ENCODE data around the gene ZFC3H1.

The ZFC3H1 gene

DNA sequence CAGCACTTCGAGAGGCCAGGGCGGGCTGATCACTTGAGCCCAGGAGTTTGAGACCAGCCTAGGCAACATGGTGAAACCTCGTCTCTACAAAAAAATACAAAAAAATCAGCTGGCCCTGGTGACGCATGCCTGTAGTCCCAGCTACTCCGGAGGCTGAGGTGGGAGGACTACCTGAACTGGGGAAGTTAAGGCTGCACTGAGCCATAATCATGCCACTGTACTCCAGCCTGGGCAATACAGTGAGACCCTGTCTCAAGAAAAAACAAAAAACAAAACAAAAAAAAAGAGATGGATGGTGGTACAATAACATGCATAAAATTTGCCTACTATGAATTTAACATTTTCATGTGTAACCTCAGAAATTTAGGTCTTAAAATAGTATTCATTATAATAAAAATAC is 2.6 kb upstream of the ZFC3H1 start:
- peak overlapping the region; percentile 100 for H3K27ac Mint-ChIP-seq (ENCODE audit: low read depth)
- no peaks in the 10 kb centered on the region for H3K9me3 Mint-ChIP-seq
- no peak for DNase-seq (ENCODE audit: low spot score in 2 of 2)
- no peak for ATAC-seq (replicated peaks; ENCODE audit: extremely low read depth, poor library complexity, severe bottlenecking)
- no peaks in the 10 kb centered on the region for H3K27me3 Mint-ChIP-seq
- peaks cover 43% of the 10 kb centered on the region for H3K4me1 Mint-ChIP-seq
- H3K4me3 Mint-ChIP-seq = no peak overlapping the region
- peaks cover 28% of the 10 kb centered on the region for H3K36me3 Mint-ChIP-seq (ENCODE audit: insufficient read depth)

DNA sequence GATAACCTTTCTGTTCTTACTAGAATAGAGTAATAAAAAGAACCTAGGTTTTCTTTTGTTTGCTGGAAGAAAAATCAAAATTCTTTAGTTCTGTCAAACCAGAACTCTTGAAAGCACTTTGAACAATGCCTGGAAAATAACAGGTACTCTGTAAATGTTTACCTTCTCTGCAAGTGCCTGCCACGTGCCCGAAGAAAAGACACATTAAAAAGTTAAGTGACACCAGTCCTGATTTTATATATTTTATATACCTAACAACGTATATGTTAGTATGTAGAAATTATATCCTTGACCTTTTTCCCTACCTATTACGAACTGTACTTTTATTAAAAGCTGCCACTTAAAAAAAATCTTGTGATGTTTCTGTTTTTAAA is 1.4 kb upstream of the ZFC3H1 start:
- Mint-ChIP-seq H3K27ac (ENCODE audit: low read depth) (peak overlapping the region; percentile 100), H3K27me3 (no peaks in the 10 kb centered on the region), H3K36me3 (ENCODE audit: insufficient read depth) (peaks cover 28% of the 10 kb centered on the region), H3K4me3 (peak overlapping the region; percentile 100), H3K4me1 (peaks cover 43% of the 10 kb centered on the region), H3K9me3 (no peaks in the 10 kb centered on the region)
- no peak for ATAC-seq (replicated peaks; ENCODE audit: extremely low read depth, poor library complexity, severe bottlenecking)
- DNase-seq (ENCODE audit: low spot score in 2 of 2) = no peak

DNA sequence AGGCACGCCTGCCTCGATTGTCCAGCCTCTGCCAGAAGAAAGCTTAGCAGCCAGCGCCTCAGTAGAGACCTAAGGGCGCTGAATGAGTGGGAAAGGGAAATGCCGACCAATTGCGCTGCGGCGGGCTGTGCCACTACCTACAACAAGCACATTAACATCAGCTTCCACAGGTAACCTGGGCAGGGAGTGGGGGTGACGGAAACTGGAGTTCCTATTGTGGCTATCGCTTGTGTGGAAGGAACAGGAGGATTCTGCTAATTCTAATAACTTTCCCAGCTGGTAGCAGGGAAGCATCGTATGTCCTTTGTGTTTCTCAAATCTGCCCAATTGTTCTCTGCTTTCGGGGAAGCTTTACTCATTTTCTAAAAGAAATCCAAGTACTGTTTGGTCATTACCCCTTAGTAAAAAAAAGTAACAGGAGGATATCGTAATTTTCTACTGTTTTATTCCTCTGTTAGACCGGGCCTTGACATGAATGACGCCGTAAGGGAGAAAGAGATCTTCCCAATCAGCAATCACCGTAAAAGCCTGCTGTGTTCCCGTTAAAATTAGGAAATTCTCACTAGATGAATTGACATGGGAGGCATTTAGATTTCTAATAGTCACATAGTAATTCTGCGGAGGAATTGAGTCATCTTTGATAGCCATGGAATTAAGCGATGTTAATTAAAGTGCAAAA is 902 bp upstream of the ZFC3H1 start:
- no peaks in the 10 kb centered on the region for H3K27me3 Mint-ChIP-seq
- peaks cover 31% of the 10 kb centered on the region for H3K36me3 Mint-ChIP-seq (ENCODE audit: insufficient read depth)
- H3K4me3 Mint-ChIP-seq = peak overlapping the region; percentile 100
- peak; percentile 12 for ATAC-seq (replicated peaks; ENCODE audit: extremely low read depth, poor library complexity, severe bottlenecking)
- peak overlapping the region; percentile 100 for H3K27ac Mint-ChIP-seq (ENCODE audit: low read depth)
- peaks cover 43% of the 10 kb centered on the region for H3K4me1 Mint-ChIP-seq
- H3K9me3 Mint-ChIP-seq = no peaks in the 10 kb centered on the region
- no peak for DNase-seq (ENCODE audit: low spot score in 2 of 2)

DNA sequence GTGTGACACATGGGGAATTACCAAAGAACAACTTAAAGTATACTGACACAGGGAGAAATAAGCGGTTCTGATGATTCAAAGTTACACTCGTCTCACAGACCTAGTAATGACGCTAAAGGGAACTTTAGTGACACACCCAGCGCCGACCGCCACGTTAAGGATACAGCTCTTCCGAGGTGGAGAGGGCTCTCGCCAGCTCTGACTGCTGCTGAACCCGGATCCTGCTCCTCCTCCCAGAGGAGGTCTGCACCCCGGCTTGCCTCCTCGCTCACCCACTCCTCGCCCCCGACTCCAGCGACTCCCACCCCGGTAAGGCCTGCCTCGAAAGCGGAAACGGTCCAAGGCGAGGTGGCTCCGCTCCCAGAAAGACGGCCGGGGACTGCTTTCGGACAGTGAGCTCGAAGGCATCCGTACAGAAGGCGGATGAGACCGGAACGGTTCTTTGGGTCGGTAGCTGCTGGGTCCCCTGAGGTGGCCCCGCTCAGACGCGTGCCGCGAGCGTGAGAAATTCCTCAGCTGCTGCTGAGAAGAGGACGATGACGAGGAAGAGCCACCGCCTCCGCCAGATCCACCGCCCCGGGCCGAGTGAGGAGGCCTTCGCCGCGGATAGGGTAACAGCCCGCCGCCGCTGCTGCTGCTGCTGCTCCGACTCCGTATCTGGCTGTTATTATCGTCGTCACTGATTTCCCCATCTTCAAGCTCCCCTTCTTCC is 643 bp downstream of the ZFC3H1 start:
- Mint-ChIP-seq H3K27me3 (no peaks in the 10 kb centered on the region), H3K4me3 (peak overlapping the region; percentile 100), H3K9me3 (no peaks in the 10 kb centered on the region), H3K36me3 (ENCODE audit: insufficient read depth) (peaks cover 47% of the 10 kb centered on the region), H3K27ac (ENCODE audit: low read depth) (peak overlapping the region; percentile 100), H3K4me1 (peaks cover 53% of the 10 kb centered on the region)
- peak; percentile 57 for ATAC-seq (replicated peaks; ENCODE audit: extremely low read depth, poor library complexity, severe bottlenecking)
- peak; percentile 57 to 68 for DNase-seq (ENCODE audit: low spot score in 2 of 2)

DNA sequence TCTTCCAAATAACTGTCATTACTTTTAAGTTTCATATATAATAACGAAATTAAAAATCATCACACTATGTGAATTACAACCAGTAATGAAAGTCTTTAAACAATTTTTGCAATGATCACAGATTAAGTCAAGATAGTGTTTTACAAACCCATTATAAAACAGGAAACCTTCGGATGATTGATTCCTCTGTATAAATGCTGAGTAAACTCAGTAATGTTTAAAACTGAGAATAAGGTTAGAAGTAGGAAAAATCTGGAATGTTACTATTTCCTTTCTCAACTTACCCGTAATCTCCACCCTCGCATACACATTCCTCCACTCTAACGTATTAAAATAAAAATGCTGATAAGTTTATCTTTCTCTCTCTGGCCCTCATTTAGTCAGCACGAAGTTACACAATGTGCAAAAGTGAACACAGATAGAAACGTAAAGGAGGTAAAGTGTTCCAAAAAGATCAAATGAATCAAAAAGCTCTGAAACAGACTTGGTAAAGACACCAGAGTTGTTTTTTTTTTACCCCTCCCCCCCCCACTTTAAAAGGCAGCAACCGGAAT is 1.6 kb downstream of the ZFC3H1 start:
- Mint-ChIP-seq H3K27ac (ENCODE audit: low read depth) (peak overlapping the region; percentile 100), H3K36me3 (ENCODE audit: insufficient read depth) (peaks cover 54% of the 10 kb centered on the region), H3K4me1 (peaks cover 54% of the 10 kb centered on the region)

DNA sequence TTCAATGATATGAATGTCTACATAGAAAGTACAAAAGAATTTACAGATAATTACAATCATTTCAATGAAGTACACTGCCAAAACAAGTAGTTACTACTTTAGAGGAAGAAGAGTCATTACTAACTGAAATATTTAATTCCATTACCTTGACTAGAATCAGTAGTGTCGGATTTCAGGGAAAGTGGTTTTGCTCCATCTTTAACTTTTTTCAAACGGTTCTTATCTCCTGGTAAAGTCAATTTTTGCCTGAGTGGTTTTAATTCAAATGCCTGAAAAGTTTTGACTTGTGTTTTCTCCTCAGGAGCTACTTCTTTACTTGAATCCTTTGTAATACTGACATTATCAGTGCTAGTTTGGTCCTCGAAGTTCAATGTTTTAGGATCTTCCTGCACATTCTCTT is 6.9 kb downstream of the ZFC3H1 start:
- H3K9me3 Mint-ChIP-seq = no peaks in the 10 kb centered on the region
- H3K4me3 Mint-ChIP-seq = no peak overlapping the region
- no peak overlapping the region for H3K27ac Mint-ChIP-seq (ENCODE audit: low read depth)
- peaks cover 43% of the 10 kb centered on the region for H3K36me3 Mint-ChIP-seq (ENCODE audit: insufficient read depth)
- peaks cover 43% of the 10 kb centered on the region for H3K4me1 Mint-ChIP-seq
- DNase-seq (ENCODE audit: low spot score in 2 of 2) (no peak), ATAC-seq (replicated peaks; ENCODE audit: extremely low read depth, poor library complexity, severe bottlenecking) (no peak)
- no peaks in the 10 kb centered on the region for H3K27me3 Mint-ChIP-seq

More for the DNA sequence above, 1.6 kb downstream of the ZFC3H1 start:
- Mint-ChIP-seq H3K9me3 (no peaks in the 10 kb centered on the region), H3K4me3 (peak overlapping the region; percentile 100), H3K27me3 (no peaks in the 10 kb centered on the region)
- no peak for ATAC-seq (replicated peaks; ENCODE audit: extremely low read depth, poor library complexity, severe bottlenecking)
- DNase-seq (ENCODE audit: low spot score in 2 of 2) = no peak

DNA sequence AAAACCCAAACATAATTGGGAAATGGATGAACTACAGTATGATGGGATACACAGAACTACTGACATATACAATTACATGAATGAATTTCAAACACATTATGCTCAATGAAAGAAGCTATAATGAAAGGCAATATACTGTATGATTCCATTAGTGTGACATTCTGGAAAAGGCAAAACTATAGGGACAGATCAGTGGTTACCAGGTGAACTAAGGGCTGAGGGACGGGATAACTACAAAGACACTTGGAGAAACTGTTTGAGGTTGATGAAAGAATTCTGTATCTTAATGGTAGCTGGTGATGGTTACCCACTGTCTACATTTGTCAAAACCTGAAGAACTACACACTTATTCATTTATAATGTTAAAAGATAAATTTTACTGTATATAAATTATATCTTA is 7.7 kb downstream of the ZFC3H1 start:
- H3K36me3 Mint-ChIP-seq (ENCODE audit: insufficient read depth) = peaks cover 40% of the 10 kb centered on the region
- no peak for DNase-seq (ENCODE audit: low spot score in 2 of 2)
- peaks cover 40% of the 10 kb centered on the region for H3K4me1 Mint-ChIP-seq
- H3K27ac Mint-ChIP-seq (ENCODE audit: low read depth) = peak overlapping the region; percentile 82
- no peak for ATAC-seq (replicated peaks; ENCODE audit: extremely low read depth, poor library complexity, severe bottlenecking)
- no peaks in the 10 kb centered on the region for H3K27me3 Mint-ChIP-seq
- H3K4me3 Mint-ChIP-seq = peak overlapping the region; percentile 34
- no peaks in the 10 kb centered on the region for H3K9me3 Mint-ChIP-seq

DNA sequence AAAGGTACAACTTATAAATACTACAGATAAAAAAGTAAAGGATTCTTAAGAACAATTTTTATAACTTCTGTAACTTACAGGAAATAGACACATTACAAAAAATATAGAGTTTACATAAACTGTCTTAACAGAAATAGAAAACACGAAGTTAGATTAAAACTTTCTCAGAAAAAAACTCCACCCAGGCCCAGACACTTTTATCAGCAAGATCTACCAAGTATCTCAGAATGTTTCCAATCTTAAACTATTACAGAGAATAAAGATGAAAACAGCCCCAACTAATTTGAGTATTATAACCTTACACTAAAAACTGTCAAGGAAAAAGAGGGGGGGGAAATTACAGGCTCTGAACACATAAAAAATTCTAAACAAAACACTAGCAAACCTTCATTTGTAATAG is 8.2 kb downstream of the ZFC3H1 start:
- H3K9me3 Mint-ChIP-seq = no peaks in the 10 kb centered on the region
- peaks cover 40% of the 10 kb centered on the region for H3K4me1 Mint-ChIP-seq
- H3K27me3 Mint-ChIP-seq = no peaks in the 10 kb centered on the region
- H3K4me3 Mint-ChIP-seq = peak overlapping the region; percentile 34
- DNase-seq (ENCODE audit: low spot score in 2 of 2) = no peak
- ATAC-seq (replicated peaks; ENCODE audit: extremely low read depth, poor library complexity, severe bottlenecking) = no peak
- H3K27ac Mint-ChIP-seq (ENCODE audit: low read depth) = peak overlapping the region; percentile 82
- peaks cover 43% of the 10 kb centered on the region for H3K36me3 Mint-ChIP-seq (ENCODE audit: insufficient read depth)

DNA sequence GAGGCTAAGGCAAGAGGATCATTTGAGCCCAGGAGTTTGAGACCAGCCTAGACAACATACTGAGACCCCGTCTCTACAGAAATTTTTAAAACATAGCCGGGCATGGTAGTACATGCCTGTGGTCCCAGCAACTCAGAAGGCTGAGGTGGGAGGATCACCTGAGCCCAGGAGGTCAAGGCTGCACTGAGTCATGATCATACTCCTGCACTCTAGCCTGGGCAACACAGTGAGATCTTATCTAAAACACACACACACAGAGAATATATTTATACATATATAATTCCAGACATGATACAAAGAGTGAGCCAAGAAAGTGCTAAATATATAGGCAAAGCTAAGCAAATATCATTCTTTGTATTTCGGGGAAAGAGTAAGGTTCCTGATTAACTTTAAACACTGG is 9.4 kb downstream of the ZFC3H1 start:
- no peak for DNase-seq (ENCODE audit: low spot score in 2 of 2)
- Mint-ChIP-seq H3K4me3 (no peak overlapping the region), H3K27me3 (no peaks in the 10 kb centered on the region), H3K27ac (ENCODE audit: low read depth) (peak overlapping the region; percentile 82), H3K9me3 (no peaks in the 10 kb centered on the region), H3K36me3 (ENCODE audit: insufficient read depth) (peaks cover 41% of the 10 kb centered on the region), H3K4me1 (peaks cover 36% of the 10 kb centered on the region)
- no peak for ATAC-seq (replicated peaks; ENCODE audit: extremely low read depth, poor library complexity, severe bottlenecking)

DNA sequence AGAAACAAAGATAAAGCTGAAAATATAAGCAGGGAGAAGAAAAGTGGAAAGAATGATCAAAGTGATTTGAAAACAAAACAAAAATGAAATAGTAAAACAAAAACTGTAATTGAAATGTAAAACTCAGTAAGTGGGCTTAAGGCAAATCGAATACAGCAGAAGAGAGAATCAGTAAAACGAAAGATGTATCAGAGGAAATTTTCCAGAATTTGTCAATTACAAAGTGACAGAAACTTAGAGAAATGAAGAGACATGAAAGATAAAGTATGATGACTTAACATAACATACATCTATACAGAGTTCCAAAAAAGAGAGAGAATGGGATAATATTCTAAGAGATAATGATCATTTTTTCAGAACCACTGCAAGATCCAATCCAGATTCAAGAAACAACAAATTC is 10.5 kb downstream of the ZFC3H1 start:
- peaks cover 34% of the 10 kb centered on the region for H3K36me3 Mint-ChIP-seq (ENCODE audit: insufficient read depth)
- ATAC-seq (replicated peaks; ENCODE audit: extremely low read depth, poor library complexity, severe bottlenecking) (no peak), DNase-seq (ENCODE audit: low spot score in 2 of 2) (no peak)
- H3K9me3 Mint-ChIP-seq = no peaks in the 10 kb centered on the region
- no peak overlapping the region for H3K4me3 Mint-ChIP-seq
- peaks cover 30% of the 10 kb centered on the region for H3K4me1 Mint-ChIP-seq
- no peaks in the 10 kb centered on the region for H3K27me3 Mint-ChIP-seq
- H3K27ac Mint-ChIP-seq (ENCODE audit: low read depth) = no peak overlapping the region

DNA sequence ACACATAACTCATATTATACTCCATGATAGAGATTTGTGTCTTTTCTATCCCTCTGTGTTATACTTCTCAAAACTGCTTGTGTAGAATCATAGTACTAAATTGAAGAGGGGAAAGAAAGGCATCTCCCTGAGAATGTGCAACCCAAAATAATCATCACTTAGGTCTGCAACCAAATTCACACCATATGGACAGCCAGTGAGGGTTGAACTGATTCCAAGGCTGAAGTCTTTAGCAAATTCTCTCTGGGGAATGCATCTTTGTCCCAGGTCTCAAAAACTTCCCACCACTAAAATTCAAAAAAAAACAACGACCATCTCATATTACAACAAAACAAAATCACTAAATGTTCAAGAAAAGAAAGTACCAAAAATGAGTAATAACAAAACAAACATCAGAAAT is 11.0 kb downstream of the ZFC3H1 start:
- peaks cover 32% of the 10 kb centered on the region for H3K36me3 Mint-ChIP-seq (ENCODE audit: insufficient read depth)
- DNase-seq (ENCODE audit: low spot score in 2 of 2) = no peak
- H3K4me3 Mint-ChIP-seq = no peak overlapping the region
- H3K27ac Mint-ChIP-seq (ENCODE audit: low read depth) = no peak overlapping the region
- no peaks in the 10 kb centered on the region for H3K9me3 Mint-ChIP-seq
- no peak for ATAC-seq (replicated peaks; ENCODE audit: extremely low read depth, poor library complexity, severe bottlenecking)
- H3K27me3 Mint-ChIP-seq = no peaks in the 10 kb centered on the region
- peaks cover 30% of the 10 kb centered on the region for H3K4me1 Mint-ChIP-seq

DNA sequence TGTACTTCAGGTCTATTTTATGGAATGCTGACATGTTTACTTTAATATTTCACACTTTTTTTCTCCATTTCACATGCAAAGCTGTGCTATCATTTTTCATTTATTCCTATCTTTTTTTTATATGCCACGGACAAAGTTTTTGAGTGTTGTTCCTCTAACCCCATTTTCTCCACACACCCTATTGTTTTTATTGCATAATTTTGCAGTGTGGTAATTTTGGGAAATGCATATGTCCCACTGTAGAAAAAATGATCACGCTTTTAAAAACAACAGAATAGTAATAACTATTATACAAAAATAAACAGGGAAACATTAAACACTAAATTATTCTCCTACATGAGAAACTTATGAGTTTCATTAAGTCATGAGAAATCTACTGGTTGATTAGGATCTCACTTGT is 14.2 kb downstream of the ZFC3H1 start:
- H3K36me3 Mint-ChIP-seq (ENCODE audit: insufficient read depth) = peaks cover 33% of the 10 kb centered on the region
- H3K27ac Mint-ChIP-seq (ENCODE audit: low read depth) = peak overlapping the region; percentile 42
- no peak for ATAC-seq (replicated peaks; ENCODE audit: extremely low read depth, poor library complexity, severe bottlenecking)
- no peaks in the 10 kb centered on the region for H3K9me3 Mint-ChIP-seq
- H3K4me3 Mint-ChIP-seq = no peak overlapping the region
- DNase-seq (ENCODE audit: low spot score in 2 of 2) = no peak
- H3K27me3 Mint-ChIP-seq = no peaks in the 10 kb centered on the region
- H3K4me1 Mint-ChIP-seq = peaks cover 10% of the 10 kb centered on the region

DNA sequence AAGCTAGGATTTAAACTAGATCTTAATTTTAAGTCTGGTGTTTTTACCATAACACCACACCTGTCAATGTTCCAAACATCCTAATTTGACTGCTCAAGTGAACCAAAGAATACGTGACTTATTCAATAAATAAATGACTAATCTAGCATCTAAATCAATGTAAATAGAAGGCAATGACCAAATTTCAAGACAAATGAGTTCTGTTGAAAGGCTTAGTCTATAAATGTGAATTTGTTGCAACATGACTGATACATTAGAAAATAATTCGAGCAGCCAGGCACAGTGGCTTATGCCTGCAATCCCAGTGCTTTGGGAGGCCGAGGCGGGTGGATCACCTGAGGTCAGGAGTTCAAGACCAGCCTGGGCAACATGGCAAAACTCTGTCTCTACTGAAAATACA is 15.1 kb downstream of the ZFC3H1 start:
- H3K9me3 Mint-ChIP-seq = no peaks in the 10 kb centered on the region
- no peaks in the 10 kb centered on the region for H3K27me3 Mint-ChIP-seq
- H3K36me3 Mint-ChIP-seq (ENCODE audit: insufficient read depth) = peaks cover 38% of the 10 kb centered on the region
- H3K27ac Mint-ChIP-seq (ENCODE audit: low read depth) = no peak overlapping the region
- H3K4me1 Mint-ChIP-seq = peaks cover 13% of the 10 kb centered on the region
- ATAC-seq (replicated peaks; ENCODE audit: extremely low read depth, poor library complexity, severe bottlenecking) (no peak), DNase-seq (ENCODE audit: low spot score in 2 of 2) (no peak)
- no peak overlapping the region for H3K4me3 Mint-ChIP-seq
